OCI-LY3 (cell line): ENCODE measurements around the gene CNGA2.

ENCODE experiments used
- H2AFZ ChIP-seq: fragments of 200-600, 300-600 bp; shearing (Covaris generic); 2 replicates; pipeline ENCODE4 v1.6.0; 2014; ENCODE audit warnings: antibody characterized with exemption, low read depth, low read length
- H3K27ac ChIP-seq: fragments of 200-600, 300-600 bp; sonication (generic); 2 replicates; pipeline ENCODE4 v1.5.1; 2014; ENCODE audit warnings: mild to moderate bottlenecking, low read length, moderate library complexity, mixed read lengths
- H3K27me3 ChIP-seq: fragments of 200-600, 300-600 bp; sonication (generic); 2 replicates; pipeline ENCODE4 v1.6.1; 2014; ENCODE audit warnings: low read depth, low read length, mixed read lengths
- H3K36me3 ChIP-seq: fragments of 200-600, 300-600 bp; sonication (generic); replicated peaks from 2 replicates; pipeline ENCODE3; 2014; ENCODE audit warnings: low read depth, low read length, mixed read lengths
- H3K4me1 ChIP-seq: fragments of 300-600, 200-600 bp; sonication (generic); 2 replicates; pipeline ENCODE4 v1.6.1; 2014; ENCODE audit warnings: low read length, mixed read lengths
- H3K4me2 ChIP-seq: fragments of 200-600, 300-600 bp; sonication (generic); 2 replicates; pipeline ENCODE4 v1.6.1; 2014; ENCODE audit warnings: low read length, mixed read lengths
- H3K4me3 ChIP-seq: fragments of 300-600, 200-600 bp; sonication (generic); 2 replicates; pipeline ENCODE4 v1.5.1; 2014; ENCODE audit warnings: antibody characterized with exemption, mild to moderate bottlenecking, low read length, moderate library complexity
- H3K79me2 ChIP-seq: fragments of 300-600, 200-600 bp; shearing (Covaris generic); 2 replicates; pipeline ENCODE4 v1.6.1; 2014; ENCODE audit warnings: mild to moderate bottlenecking, low read length, mixed read lengths
- H3K9ac ChIP-seq: fragments of 300-600, 200-600 bp; shearing (Covaris generic); 2 replicates; pipeline ENCODE4 v1.6.0; 2014; ENCODE audit warnings: mild to moderate bottlenecking, low read length, moderate library complexity
- H3K9me3 ChIP-seq: fragments of 200-600, 300-600 bp; shearing (Covaris generic); 2 replicates; pipeline ENCODE4 v1.6.1; 2014; ENCODE audit warnings: low read length, mixed read lengths; ENCODE audit not compliant: insufficient read depth
- H4K20me1 ChIP-seq: fragments of 200-600, 300-600 bp; sonication (generic); 2 replicates; pipeline ENCODE4 v1.6.1; 2016; ENCODE audit warnings: low read length, mixed read lengths; ENCODE audit not compliant: insufficient read depth
- CTCF ChIP-seq: fragments of 200-600, 300-600 bp; sonication (generic); IDR thresholded peaks from 2 replicates; pipeline ENCODE4 v1.5.1; 2014; ENCODE audit warnings: antibody characterized with exemption, low read length, low read depth
- EZH2phosphoT487 ChIP-seq: fragments of 200-600 bp; shearing (Covaris generic); IDR thresholded peaks from 2 replicates; pipeline ENCODE4 v1.6.1; 2018; ENCODE audit warnings: antibody characterized with exemption, mixed run types, low read depth

The CNGA2 gene

GRCh38 chrX:151741606-151742005 lies 7.1 kb downstream of the CNGA2 start:
- H3K27ac ChIP-seq: no peak overlapping the region
- no peak overlapping the region for H3K4me2 ChIP-seq
- H3K9me3 ChIP-seq: no peaks in the 10 kb centered on the region
- no peak overlapping the region for H3K4me3 ChIP-seq
- H3K4me1 ChIP-seq: no peaks in the 10 kb centered on the region
- no peaks in the 10 kb centered on the region for H3K27me3 ChIP-seq
- no peak overlapping the region for H3K9ac ChIP-seq
- no peaks in the 10 kb centered on the region for H4K20me1 ChIP-seq
- no peak overlapping the region for H2AFZ ChIP-seq
- H3K79me2 ChIP-seq: no peaks in the 10 kb centered on the region
- H3K36me3 ChIP-seq: no peaks in the 10 kb centered on the region
- no peak for TF ChIP-seq EZH2phosphoT487
- TF ChIP-seq CTCF: no peak

- Histone ChIP-seq H3K4me2 (no peak overlapping the region), H4K20me1 (no peaks in the 10 kb centered on the region), H3K27ac (no peak overlapping the region), H3K27me3 (no peaks in the 10 kb centered on the region), H3K9ac (no peak overlapping the region), H3K9me3 (no peaks in the 10 kb centered on the region), H3K79me2 (no peaks in the 10 kb centered on the region), H2AFZ (no peak overlapping the region), H3K4me3 (no peak overlapping the region), H3K4me1 (no peaks in the 10 kb centered on the region), H3K36me3 (no peaks in the 10 kb centered on the region)
- TF ChIP-seq EZH2phosphoT487 (no peak), CTCF (no peak)
Observed at GRCh38 chrX:151742311-151742710, 7.8 kb downstream of the CNGA2 start.

- TF ChIP-seq EZH2phosphoT487: no peak
- TF ChIP-seq CTCF: no peak
- no peaks in the 10 kb centered on the region for H3K79me2 ChIP-seq
- H4K20me1 ChIP-seq: no peaks in the 10 kb centered on the region
- no peaks in the 10 kb centered on the region for H3K36me3 ChIP-seq
- H3K4me2 ChIP-seq: no peak overlapping the region
- H3K4me3 ChIP-seq: no peak overlapping the region
- no peaks in the 10 kb centered on the region for H3K4me1 ChIP-seq
- no peak overlapping the region for H3K9ac ChIP-seq
- no peak overlapping the region for H2AFZ ChIP-seq
- no peaks in the 10 kb centered on the region; the same call in 1 of the 2 replicates for H3K27me3 ChIP-seq
- H3K9me3 ChIP-seq: no peaks in the 10 kb centered on the region
- H3K27ac ChIP-seq: no peak overlapping the region
Observed at GRCh38 chrX:151743651-151744470, 9.3 kb downstream of the CNGA2 start.

GRCh38 chrX:151745651-151746050 lies 11.1 kb downstream of the CNGA2 start:
- H3K79me2 ChIP-seq: no peaks in the 10 kb centered on the region
- no peak overlapping the region for H3K9ac ChIP-seq
- no peak overlapping the region for H3K4me3 ChIP-seq
- no peaks in the 10 kb centered on the region for H3K36me3 ChIP-seq
- no peaks in the 10 kb centered on the region for H3K9me3 ChIP-seq
- no peaks in the 10 kb centered on the region for H3K4me1 ChIP-seq
- no peaks in the 10 kb centered on the region; the same call in 1 of the 2 replicates for H3K27me3 ChIP-seq
- H4K20me1 ChIP-seq: no peaks in the 10 kb centered on the region
- H3K4me2 ChIP-seq: no peak overlapping the region
- no peak overlapping the region for H2AFZ ChIP-seq
- TF ChIP-seq CTCF (no peak), EZH2phosphoT487 (no peak)
- no peak overlapping the region for H3K27ac ChIP-seq
